Measurements from ENCODE around the gene FAM200B.

FAM200B gene

DNA sequence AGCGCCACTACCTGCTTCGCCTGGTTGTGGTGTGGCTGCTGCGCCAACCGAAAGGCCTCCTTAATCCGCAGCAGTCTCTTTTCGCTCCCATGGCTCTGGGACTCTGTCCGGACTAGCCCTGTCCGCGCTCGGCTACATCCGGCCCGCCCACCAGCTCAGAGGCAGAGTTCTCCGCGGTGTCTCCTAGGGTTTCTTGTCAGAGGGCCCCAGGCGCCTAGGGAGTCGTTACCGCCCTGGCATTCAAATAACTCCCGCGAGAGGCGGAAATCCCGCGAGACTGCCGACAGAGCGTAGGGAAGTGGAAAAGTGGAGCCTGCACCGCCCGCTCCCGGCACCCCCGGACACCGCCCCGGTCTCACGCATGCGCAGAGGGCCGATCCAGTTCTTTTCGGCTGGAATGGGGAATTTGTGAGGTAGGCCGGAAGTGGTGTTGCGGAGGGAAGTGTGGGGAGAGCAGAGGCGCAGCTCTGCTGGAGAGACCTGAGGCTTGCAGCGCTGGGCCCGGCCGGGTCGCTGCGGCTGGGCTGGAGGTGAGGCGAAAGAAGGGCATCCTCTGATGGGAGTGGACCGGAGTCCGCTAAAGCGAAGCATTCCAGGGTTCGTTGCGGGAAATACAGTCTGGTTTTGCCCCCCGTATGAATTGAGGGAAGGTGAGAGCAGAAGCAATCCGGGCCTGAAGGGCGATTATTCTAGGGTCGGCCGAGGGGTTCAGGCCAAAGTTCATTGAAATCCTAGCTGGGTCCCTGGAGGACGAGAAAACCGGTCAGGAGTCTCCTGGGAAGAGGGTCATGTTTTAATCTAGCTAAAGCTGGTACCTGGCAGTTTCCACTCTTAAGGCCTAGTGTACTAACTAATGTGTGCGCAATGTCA lies at the start of gene FAM200B:
Gene FAM200B (plus strand): TSS at position 456 of the 870 bp plus-strand sequence. CDS start 5,151 bp downstream, outside the sequence.
- DNase-seq (ENCODE audit: low spot score) = peak; percentile 96

DNA sequence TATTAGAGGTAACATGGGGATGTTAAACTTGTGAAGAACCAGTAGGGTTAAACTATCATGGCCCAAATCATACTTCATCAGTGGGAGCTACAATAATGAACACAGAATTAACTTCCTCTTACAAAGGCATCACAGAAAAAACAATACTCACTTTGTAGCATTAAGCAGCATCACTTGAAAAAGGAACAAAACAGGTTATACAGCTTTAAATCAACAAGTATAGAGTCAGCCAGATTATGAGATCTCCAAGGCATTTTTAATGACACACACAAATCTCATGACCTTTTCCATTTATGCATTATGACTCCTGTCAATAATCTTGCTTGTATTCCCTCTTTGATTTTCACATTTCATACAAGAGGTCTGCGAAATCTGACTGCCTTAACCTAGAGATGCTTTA lies 44.8 kb upstream of the FAM200B start:
- no peak for DNase-seq (ENCODE audit: low spot score)

DNA sequence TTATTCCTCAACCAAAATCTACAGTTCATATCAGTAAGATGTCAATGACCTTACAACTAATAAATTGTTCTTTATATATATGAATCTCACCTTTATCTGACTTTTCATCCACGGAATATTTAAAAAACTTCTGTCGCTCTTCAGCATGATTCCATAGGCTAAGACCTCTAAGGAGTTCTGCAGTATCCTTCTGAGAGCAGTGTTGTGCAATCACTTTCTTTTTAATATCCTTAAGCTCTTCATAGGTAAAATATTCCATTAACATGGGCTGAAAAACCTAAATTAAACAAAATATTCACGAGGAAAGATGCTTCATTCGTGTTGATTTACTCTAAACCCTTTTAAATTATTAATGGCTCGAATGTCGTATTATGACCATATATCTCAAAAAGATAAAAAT lies 43.2 kb upstream of the FAM200B start:
- DNase-seq (ENCODE audit: low spot score) = no peak

DNA sequence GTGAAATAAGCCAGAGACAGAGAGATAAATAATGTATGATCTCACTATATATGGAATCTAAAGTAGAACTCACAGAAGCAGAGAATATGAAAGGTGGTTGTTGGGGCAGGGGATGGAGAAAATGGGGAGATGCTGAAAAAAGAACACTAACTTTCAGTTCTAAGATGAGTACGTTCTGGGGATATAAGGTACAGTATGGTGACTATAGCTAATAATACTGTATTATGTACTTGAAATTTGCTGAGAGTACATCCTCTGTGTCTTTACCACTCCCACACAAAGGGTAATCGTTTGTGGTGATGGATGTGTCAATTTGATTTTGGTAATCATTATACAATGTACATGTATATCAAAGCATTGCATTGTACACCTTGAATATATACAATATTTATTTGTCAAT lies 33.0 kb upstream of the FAM200B start:
- no peak for DNase-seq (ENCODE audit: low spot score)

DNA sequence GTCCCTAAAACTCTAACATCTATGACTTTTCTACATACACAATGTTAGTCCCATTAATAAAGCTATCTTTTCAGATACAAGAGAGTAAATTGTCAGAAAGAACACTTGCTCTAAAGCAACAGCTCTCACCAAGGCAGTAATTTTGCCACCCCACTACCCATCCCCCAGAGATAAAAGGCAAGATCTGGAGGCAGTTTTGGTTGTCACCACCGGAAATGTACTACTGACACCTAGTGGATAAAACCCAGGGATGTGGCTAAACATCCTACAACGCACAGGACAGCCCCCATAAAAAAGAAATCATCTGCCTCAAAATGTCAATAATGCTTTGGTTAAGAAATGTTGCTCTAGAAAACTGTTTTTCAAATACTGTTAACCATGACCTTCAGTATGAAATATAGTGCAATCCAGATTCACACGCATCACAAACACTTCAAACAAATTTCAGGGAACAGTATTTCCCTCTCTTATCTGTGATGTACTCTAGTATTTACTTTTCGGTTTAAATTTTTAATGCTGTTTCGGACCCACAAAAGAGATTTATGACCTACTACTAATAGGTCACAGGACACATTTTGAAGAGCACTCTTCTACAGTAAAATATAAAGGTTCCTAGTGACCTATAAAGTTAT lies 31.6 kb upstream of the FAM200B start:
- DNase-seq (ENCODE audit: low spot score) = no peak

DNA sequence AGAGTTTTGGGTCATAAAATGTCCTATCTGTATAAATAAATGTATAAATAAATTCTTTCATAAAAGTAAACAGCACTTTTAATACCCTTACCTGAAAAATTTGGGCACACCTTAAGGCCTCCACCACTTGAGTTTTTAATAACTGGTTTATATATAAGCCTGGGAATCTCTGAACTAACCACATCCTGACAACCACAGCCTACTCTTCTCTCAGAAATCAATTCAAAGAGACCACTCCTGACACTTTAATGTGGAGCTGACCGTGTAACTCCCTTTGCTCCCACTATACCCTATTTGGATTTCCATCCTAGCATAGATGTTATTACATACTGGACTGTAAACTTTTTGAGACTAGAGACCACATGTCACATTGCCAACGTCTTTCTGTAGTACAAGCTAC lies 30.0 kb upstream of the FAM200B start:
- no peak for DNase-seq (ENCODE audit: low spot score)

DNA sequence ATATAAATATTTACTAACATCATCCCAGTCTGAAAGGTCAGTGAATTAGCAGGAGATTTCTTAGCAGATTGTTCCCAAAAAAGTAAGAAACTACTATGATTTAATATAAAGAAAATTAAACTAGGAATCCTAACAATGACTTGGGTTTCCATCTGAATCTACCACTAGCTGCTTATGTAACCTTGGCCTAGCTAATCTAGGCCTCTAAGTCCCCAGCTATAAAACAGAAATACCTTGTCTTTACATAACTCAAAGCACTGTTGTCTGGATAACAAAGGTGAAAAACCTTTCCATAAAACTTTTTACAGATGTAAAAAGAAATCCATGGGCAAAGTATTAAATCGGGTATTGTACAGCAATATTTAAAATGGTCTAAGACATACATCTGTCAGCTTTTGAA lies 29.4 kb upstream of the FAM200B start:
- no peak for DNase-seq (ENCODE audit: low spot score)

DNA sequence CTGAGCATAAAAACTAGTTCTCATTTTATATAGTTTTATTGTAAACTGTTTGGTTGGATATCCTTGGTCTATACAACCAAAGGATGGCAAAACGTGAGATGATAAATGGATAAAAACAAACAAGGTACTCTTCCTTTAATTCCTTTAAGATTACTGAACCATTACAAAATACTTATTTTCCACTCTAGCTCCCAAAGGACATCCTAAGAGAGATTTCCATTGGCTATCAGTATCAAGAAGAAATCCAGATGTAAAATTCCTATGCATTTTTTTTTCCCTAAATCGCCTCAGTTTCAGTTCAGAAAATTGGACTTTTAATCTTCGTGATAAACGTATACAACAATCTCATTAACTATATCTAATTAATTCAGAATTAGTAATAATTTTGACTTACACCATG lies 28.8 kb upstream of the FAM200B start:
- no peak for DNase-seq (ENCODE audit: low spot score)

DNA sequence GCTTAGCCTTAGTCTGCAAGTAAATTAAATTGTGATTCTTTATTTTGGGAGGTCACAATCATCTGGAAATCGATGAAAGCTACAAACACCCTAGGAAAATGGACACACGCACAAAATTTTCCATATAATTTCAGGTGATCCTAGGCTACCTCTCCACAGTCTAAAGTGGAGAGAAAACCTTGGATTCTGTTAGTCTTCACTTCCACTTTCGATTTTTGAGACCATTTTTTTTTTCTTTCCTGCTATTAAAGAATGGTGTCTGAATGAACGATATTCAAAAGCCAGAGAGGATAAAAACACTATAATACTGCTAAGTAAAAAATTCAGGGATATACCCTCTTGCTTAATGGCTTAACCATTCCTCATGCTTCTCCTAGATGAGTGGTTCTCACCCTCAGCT lies 28.2 kb upstream of the FAM200B start:
- DNase-seq (ENCODE audit: low spot score) = no peak

DNA sequence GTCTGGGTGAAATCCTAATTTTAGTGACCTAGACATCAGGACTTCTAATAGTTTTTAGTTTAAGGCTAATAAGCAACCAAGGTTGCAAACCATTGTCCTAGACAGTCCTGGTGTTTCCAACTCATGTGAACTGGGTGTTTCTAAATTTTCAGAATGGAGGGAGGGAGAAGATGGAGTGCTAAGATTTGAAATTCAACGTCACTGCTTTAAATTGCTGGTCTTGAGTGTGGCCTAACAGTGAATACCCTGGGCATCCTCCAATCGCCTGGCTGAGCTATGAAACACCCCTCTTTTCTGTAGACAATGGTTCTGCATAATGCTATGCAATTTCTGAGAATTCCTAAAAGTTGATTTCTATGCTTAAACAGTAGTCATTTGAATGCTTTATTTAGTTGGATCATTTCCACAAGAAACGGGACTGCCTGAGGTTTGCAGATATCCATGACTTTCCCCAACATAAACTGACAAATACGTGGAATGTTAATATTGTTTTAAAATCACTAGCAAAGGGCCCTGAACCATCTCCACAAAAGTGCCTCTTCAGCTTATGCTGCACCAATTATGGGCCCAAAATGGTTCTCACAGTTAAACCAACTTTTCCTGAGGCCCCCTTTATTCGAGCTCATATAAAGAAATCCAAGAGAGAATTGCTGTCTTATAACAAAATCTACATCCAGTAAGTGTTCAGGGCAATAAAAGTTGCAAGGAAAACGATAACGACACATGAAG lies 27.6 kb upstream of the FAM200B start:
- DNase-seq (ENCODE audit: low spot score) = peak; percentile 34

DNA sequence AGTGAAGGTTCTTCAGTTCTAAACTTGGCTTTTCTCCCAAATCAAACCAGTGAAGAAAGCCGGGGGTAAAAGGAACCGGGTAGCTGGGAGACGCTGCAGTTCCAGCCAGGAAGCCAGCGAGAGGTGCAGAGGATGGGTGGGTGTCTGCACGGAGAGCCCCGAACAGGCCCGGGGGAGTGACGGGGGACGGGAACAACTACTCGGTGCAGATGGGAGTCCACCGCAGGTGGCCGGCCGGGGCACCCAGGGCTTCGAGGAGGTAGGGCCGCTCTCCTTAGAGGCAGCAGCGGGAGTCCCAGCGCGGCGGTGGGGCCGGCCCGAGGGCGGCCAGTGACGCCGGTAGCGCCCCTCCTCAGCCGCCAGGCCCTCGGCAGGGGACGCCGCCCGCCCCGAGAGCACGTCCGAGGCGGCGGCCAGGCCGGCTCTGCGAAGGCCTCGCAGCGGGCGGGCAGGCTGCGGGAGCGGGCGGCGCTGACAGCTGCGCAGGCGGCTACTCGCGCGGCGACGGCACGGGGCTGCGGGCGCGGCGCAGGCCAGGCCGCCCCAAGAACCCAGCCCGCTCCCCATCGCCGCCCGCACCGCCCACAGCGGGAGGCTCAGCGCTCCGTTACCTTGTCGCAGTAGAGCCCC lies 26.9 kb upstream of the FAM200B start:
- no peak for DNase-seq (ENCODE audit: low spot score)

DNA sequence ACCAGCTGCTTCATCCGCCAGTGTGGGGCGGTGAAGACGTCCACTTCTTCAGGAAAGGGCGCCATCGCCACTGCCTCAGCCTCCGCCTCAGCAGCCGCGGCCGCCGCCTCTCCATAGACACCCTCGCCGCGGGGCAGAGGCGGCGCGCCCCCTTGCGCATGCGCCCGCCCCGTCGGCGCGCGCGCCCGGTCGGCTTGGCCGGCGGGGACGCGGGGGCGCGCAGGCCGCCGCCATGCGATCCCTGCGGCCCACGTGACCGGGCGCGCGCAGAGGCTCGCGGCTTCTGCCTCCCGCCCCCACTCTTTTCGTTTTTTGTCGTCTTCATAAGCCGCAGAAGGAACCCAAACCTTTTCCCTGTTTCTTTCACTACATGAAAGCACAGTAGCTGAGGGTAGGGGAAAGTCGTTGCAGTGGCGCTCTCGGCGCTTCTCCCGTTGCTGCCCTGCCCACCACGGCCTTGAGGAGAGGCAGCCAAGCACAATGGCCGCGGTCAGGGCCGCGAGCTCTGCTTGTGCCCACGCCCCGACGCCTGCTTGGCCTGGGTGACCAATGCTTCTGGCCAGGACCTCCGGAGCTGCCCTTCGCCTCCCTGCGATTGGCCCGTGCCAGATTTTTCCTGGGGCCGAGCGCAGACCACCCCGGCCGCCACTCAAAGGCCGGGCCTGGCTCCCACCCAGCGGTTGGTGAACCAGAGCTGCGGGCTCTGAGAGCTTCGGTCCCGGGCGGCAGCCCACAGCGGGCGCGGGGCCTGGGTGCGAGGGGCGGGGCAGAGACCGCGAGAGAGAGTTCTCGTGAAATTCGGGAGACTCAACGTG lies 26.2 kb upstream of the FAM200B start, which contains the start of gene FBXL5:
Gene FBXL5 (minus strand): TSS at position 135 of the 815 bp plus-strand sequence. CDS start 70 bp downstream, at position 65.
- DNase-seq (ENCODE audit: low spot score) = peak; percentile 96

DNA sequence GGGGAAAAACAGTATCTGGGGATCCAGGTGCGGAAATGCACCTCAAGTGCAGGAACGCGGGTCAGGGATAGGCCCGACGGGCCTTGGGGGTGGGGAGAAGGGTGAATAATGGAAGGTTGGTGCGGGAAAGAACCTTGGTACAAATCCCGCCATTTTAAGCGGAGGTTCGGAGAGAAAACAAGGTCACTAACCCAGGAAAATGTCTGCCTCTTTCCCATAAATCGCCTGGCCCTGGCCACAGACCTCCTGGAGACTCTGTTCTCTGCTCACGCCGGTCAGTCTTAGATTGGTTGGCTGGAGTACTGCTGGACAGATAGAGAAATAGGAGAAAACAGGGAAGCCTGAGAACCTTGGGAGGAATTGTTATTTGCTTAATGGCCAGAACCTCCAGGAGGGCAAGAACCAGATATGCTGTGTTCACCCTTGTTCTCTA lies 25.6 kb upstream of the FAM200B start:
- no peak for DNase-seq (ENCODE audit: low spot score)

DNA sequence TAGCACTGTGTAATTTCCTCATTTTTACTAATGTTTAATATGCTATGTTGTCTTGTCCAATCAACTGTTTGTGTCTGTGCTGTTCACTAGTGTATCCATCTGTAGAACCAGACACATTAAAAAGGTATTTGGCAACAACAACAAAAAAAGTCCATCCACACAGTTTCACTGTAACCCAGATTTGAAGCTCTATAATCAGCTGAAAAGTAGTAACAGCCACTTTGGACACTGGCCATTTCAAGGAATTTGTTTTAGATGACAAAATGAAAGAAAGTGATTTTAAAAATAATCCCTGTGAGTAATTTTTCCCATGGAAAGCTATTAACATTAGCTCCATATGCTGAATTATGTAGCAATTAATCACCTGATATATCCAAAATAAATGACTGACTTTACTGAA lies 24.3 kb upstream of the FAM200B start:
- DNase-seq (ENCODE audit: low spot score) = no peak

DNA sequence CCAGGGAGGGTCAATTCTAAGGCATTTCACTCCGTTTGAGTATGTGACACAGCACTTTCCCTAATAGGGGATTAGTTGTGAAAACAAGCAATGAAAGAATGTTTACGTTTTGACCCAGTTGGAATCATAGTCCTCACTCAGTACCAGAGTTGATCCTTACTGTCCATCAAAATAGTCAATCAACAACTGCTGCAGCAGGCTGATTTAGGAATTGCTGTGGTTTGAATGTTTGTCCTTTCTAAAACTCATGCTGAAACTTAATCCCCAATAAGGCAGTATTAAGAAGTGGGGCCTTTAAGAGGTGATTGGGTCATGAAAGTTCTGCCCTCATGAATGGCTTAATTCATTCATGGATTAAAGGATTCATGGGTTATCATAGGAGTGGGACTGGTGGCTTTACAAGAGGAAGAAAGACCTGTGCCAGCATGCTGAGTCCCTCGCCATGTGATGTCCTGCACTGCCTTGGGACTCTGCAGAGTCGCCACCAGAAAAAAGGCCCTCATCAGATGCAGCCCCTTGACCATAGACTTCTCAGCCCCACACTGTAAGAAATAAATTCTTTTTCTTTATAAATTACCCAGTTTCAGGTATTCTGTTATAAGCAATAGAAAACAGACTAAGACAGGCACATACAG lies 23.4 kb upstream of the FAM200B start:
- DNase-seq (ENCODE audit: low spot score) = no peak

DNA sequence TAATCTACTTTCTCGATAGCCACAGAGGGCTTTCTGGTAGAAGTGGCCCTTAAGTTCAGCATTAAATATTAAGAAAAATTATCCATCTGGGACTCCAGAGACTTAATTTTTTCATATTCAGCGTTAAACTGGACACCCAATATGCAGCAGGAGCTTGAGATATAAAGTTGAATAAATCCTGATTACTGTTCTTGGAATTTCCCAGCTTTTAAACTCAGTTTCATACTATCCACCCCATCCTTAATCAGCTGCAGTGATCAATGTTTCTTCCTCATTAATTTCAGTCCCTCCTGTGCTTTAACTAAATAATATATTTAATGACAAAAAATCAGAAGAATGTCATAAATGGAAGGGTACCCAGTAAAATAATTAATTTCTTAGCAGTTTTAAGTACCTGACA lies 22.8 kb upstream of the FAM200B start:
- no peak for DNase-seq (ENCODE audit: low spot score)

DNA sequence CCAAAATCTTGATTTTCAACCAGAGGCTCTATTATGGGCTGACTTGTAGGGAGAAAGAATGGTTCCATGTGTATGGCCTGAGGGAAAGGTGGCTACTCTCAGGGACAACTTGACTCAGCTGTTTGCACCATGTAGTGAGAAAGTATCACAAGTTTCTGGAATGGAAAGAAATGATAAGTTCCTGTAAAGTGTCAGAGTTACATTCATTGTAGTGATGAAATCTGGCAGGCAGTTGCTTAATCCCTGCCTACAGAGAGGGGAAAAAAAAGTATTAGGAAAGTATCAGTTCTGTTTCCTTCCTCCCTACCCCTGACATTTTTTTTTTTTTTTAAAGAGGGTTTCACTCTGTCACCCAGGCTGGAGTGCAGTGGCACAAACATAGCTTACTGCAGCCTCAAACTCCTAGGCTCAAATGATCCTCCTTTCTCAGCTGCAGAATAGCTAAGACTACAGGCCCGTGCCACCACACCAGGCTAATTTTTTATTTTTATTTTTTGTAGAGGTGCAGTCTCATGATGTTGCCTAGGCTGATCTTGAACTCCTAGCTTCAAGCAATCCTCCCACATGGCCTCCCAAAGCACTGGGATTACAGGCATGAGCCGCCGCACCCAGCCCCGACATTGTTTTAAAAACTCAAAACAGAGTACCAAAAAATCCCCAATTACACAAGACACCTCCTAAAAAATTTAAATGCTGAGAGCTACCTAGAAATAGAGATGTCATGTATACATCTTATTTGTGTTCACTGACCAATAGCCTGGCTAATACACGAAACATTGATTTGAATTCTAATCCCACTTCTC lies 21.7 kb upstream of the FAM200B start:
- no peak for DNase-seq (ENCODE audit: low spot score)

DNA sequence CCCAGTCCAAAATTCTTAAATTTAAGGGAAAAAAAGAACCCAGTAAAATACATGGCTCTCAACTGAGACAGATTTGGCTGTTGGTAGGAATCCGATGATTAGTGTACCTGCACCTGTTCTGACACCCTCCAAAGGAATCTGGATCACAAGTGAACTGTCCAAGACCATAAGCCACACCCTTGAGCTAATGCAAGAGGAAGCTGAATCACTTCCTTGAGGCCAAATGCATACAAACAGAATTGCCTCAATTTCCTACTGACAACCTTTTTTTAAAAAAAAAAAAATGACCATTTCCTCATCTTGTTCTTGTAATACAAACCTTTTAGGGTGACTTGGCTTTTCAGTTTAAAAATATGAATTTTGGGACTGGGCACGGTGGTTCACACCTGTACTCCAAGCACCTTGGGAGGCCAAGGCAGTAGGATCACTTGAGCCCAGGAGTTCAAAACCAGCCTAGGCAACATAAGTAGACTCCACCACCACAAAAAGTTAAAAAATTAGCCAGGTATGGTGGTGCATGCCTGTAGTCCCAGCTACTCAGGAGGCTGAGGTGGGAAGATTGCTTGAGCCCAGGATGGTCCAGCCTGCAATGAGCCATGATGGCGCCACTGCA lies 15.8 kb upstream of the FAM200B start:
- no peak for DNase-seq (ENCODE audit: low spot score)

DNA sequence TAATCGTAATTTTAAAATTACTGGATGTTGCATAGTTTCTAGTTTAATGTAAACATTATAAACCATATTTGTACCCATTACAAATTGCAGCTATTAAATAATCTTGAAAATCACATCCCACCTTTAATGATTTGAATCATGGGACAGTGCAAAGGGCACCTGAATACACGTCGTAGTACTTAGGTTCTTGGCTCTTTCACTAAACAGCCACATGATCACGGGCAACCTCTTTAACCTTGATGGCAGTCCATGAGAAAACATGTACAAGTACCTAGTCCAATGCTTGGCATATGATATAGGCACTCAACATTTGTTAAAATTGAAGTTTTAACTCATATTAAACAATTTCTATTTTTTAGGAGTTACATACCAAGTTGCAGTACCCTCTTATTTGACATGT lies 14.6 kb upstream of the FAM200B start:
- DNase-seq (ENCODE audit: low spot score) = no peak

Data from hepatic stellate cell (primary cell).